Measurements from ENCODE around the gene TMEM150A.

- TF ChIP-seq POLR2AphosphoS5 (IDR thresholded peaks at IDR 0.05) (no peak), CTCF (IDR thresholded peaks at IDR 0.05 in 8 of 11, conservative IDR thresholded peaks at IDR 0.05 in 3 of 11) (no peak)
Observed at GRCh38 chr2:85604568-85605339, 2.3 kb upstream of the TMEM150A start.

Measured in spleen (tissue), 7 donors.